Measurements from ENCODE around the gene PTPN11. TPM values are rescaled to one million over a fixed set of nuclear protein-coding genes. Genes with fewer than 3 reads are reported as not detected.

Gene PTPN11
- total and polyA plus RNA-seq, 2 of the 13 experiments (the other 11 are each of a cell fraction or from before 2014, with no cell fraction given), result 30.0 to 63.5 TPM

DNA sequence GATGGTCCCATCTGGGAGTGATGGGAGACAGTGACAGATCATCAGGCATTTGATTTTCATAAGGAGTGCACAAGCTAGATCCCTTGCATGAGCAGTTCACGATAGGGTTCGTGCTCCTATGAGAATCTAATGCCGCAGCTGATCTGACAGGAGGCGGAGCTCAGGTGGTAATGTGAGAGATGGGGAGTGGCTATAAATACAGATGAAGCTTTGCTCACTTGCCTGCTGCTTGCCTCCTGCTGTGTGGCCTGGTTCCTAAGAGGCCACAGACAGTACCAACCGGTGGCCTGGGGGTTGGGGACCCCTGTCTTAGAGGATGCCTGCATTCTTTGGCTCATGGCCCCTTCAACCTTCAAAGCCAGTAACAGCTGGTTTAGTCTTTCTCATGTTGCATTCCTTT lies 130.3 kb downstream of the PTPN11 start:
- H3K9me3 ChIP-seq (ENCODE audit: low read length), result no peaks in the 10 kb centered on the region
- intact Hi-C loops (cut with micrococcal nuclease; ENCODE audit: unreplicated experiment) (loop anchor here (1.0 kb wide), 1 partner anchor 12 kb away; no protein-coding TSS in a partner anchor), in situ Hi-C loops (cut with HindIII; ENCODE audit: extremely low pct_ligation_motif_present, low pct_unique_long_range_greater_than_20kb) (no loop called here)
- peaks cover 0 to 2% of the 10 kb centered on the region in 2 experiments; a peak in 2 of 5 replicates for H3K27me3 ChIP-seq (ENCODE audit: control insufficient read depth in 1 of 2, insufficient read depth in 2 of 2, low read length in 2 of 2)
- no TSS peak for BruUV-seq (replicated peaks)
- WGBS (ENCODE audit: low lambda C conversion rate), result 8% methylated on average over 5 of the region's 5 CpGs
- CTCF ChIA-PET (ENCODE audit: low intra/inter-chr PET ratio, low total read pairs), result no interaction called here
- no peak overlapping the region for H3K9ac ChIP-seq (ENCODE audit: insufficient read depth, low read depth, low read length)
- H3K4me2 ChIP-seq (ENCODE audit: low read depth, low read length), result no peak overlapping the region
- no peak for FAIRE-seq
- DNase-seq (ENCODE audit: low spot score), result no peak
- H4K20me1 ChIP-seq (ENCODE audit: insufficient read depth, low read length), result no peaks in the 10 kb centered on the region
- no peaks in the 10 kb centered on the region for H3K79me2 ChIP-seq (ENCODE audit: insufficient read depth, low read length)
- no peak overlapping the region for H3K27ac ChIP-seq (ENCODE audit: extremely low read length, insufficient read depth, low read length)
- TF ChIP-seq ZNF441 (CRISPR knock-in tag; IDR thresholded peaks at IDR 0.05; ENCODE audit: borderline replicate concordance) (no peak), IKZF1 (IDR thresholded peaks at IDR 0.05) (no peak), TP53 (CRISPR knock-in tag; conservative IDR thresholded peaks at IDR 0.05) (no peak)
- TF ChIP-seq, protein P1, sequence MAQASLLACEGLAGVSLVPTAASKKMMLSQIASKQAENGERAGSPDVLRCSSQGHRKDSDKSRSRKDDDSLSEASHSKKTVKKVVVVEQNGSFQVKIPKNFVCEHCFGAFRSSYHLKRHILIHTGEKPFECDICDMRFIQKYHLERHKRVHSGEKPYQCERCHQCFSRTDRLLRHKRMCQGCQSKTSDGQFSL (CRISPR knock-in tag; IDR thresholded peaks at IDR 0.05), result no peak
- POLR2A ChIA-PET, result no interaction called here
- no peaks in the 10 kb centered on the region for H3K4me1 ChIP-seq (ENCODE audit: insufficient read depth, low read length)
- H3K36me3 ChIP-seq (replicated peaks in 1 of 2; ENCODE audit: control insufficient read depth in 1 of 2, insufficient read depth in 2 of 2, low read length in 2 of 2), result no peaks in the 10 kb centered on the region
- H2AFZ ChIP-seq (ENCODE audit: low read length), result no peak overlapping the region
- ATAC-seq, result no peak
- H3K4me3 ChIP-seq (replicated peaks in 1 of 3; ENCODE audit: insufficient read depth in 1 of 3, low read depth in 2 of 3, low read length in 3 of 3), result no peak overlapping the region

DNA sequence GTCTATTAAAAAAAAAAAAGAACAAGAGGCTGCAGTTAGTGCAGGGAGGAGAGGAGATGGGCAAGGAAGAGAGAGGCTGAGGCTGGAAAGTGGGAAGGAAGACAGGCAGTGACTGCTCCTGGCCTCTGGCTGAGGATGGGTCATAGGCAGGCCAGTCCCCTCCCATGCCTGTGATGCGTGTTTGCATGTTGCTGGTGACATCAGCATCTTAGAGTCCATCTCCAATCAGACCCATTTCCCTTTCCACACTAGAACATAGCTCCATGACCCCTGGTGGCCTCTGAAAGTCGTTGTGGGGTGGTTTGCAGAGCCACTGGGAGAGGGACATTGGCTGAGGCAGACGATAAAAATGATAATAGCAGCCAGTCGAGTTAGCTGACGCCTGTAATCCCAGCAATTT lies 132.9 kb downstream of the PTPN11 start:
- peaks cover 0 to 1% of the 10 kb centered on the region in 2 experiments; a peak in 2 of 5 replicates for H3K27me3 ChIP-seq (ENCODE audit: control insufficient read depth in 1 of 2, insufficient read depth in 2 of 2, low read length in 2 of 2)
- CTCF ChIA-PET (ENCODE audit: low intra/inter-chr PET ratio, low total read pairs), result no interaction called here
- no peak for ATAC-seq

More for the DNA sequence above, 132.9 kb downstream of the PTPN11 start:
- BruUV-seq (replicated peaks), result no TSS peak
- TF ChIP-seq ZNF256 (CRISPR knock-in tag; conservative IDR thresholded peaks at IDR 0.05) (no peak), ZNF776 (CRISPR knock-in tag; IDR thresholded peaks at IDR 0.05) (no peak), ZNF329 (CRISPR knock-in tag; IDR thresholded peaks at IDR 0.05; ENCODE audit: low read depth) (no peak), ETV6 (CRISPR knock-in tag; conservative IDR thresholded peaks at IDR 0.05) (no peak), ZNF333 (CRISPR knock-in tag; IDR thresholded peaks at IDR 0.05; ENCODE audit: borderline replicate concordance) (no peak)
- TF ChIP-seq, protein P2, sequence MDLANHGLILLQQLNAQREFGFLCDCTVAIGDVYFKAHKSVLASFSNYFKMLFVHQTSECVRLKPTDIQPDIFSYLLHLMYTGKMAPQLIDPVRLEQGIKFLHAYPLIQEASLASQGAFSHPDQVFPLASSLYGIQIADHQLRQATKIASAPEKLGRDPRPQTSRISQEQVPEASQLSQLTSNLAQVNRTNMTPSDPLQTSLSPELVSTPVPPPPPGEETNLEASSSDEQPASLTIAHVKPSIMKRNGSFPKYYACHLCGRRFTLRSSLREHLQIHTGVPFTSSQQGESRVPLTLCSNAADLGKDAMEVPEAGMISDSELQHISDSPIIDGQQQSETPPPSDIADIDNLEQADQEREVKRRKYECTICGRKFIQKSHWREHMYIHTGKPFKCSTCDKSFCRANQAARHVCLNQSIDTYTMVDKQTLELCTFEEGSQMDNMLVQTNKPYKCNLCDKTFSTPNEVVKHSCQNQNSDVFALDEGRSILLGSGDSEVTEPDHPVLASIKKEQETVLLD (CRISPR knock-in tag; IDR thresholded peaks at IDR 0.05; ENCODE audit: low read depth), result no peak
- TF ChIP-seq, protein P3, sequence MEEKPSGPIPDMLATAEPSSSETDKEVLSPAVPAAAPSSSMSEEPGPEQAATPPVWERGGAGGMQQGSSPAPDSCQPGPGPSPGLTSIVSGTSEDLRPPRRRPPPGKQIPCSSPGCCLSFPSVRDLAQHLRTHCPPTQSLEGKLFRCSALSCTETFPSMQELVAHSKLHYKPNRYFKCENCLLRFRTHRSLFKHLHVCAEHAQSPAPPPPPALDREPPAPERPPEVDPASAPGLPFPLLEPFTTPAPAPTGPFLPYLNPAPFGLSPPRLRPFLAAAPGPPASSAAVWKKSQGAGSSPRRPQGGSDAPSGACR (CRISPR knock-in tag; IDR thresholded peaks at IDR 0.05), result no peak
- TF ChIP-seq, protein P4, sequence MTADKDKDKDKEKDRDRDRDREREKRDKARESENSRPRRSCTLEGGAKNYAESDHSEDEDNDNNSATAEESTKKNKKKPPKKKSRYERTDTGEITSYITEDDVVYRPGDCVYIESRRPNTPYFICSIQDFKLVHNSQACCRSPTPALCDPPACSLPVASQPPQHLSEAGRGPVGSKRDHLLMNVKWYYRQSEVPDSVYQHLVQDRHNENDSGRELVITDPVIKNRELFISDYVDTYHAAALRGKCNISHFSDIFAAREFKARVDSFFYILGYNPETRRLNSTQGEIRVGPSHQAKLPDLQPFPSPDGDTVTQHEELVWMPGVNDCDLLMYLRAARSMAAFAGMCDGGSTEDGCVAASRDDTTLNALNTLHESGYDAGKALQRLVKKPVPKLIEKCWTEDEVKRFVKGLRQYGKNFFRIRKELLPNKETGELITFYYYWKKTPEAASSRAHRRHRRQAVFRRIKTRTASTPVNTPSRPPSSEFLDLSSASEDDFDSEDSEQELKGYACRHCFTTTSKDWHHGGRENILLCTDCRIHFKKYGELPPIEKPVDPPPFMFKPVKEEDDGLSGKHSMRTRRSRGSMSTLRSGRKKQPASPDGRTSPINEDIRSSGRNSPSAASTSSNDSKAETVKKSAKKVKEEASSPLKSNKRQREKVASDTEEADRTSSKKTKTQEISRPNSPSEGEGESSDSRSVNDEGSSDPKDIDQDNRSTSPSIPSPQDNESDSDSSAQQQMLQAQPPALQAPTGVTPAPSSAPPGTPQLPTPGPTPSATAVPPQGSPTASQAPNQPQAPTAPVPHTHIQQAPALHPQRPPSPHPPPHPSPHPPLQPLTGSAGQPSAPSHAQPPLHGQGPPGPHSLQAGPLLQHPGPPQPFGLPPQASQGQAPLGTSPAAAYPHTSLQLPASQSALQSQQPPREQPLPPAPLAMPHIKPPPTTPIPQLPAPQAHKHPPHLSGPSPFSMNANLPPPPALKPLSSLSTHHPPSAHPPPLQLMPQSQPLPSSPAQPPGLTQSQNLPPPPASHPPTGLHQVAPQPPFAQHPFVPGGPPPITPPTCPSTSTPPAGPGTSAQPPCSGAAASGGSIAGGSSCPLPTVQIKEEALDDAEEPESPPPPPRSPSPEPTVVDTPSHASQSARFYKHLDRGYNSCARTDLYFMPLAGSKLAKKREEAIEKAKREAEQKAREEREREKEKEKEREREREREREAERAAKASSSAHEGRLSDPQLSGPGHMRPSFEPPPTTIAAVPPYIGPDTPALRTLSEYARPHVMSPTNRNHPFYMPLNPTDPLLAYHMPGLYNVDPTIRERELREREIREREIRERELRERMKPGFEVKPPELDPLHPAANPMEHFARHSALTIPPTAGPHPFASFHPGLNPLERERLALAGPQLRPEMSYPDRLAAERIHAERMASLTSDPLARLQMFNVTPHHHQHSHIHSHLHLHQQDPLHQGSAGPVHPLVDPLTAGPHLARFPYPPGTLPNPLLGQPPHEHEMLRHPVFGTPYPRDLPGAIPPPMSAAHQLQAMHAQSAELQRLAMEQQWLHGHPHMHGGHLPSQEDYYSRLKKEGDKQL (CRISPR knock-in tag; IDR thresholded peaks at IDR 0.05; ENCODE audit: low read depth), result no peak
- no peak for FAIRE-seq
- in situ Hi-C loops (cut with HindIII; ENCODE audit: extremely low pct_ligation_motif_present, low pct_unique_long_range_greater_than_20kb) (no loop called here), intact Hi-C loops (cut with micrococcal nuclease; ENCODE audit: unreplicated experiment) (no loop called here)
- POLR2A ChIA-PET, result no interaction called here
- no peak overlapping the region for H3K27ac ChIP-seq (ENCODE audit: extremely low read length, insufficient read depth, low read length)
- no peaks in the 10 kb centered on the region for H3K36me3 ChIP-seq (replicated peaks in 1 of 2; ENCODE audit: control insufficient read depth in 1 of 2, insufficient read depth in 2 of 2, low read length in 2 of 2)
- no peak overlapping the region for H3K4me3 ChIP-seq (replicated peaks in 1 of 3; ENCODE audit: insufficient read depth in 1 of 3, low read depth in 2 of 3, low read length in 3 of 3)
- no peak for DNase-seq (ENCODE audit: low spot score)
- no peaks in the 10 kb centered on the region for H3K79me2 ChIP-seq (ENCODE audit: insufficient read depth, low read length)
- H3K9me3 ChIP-seq (ENCODE audit: low read length), result no peaks in the 10 kb centered on the region
- no peak overlapping the region for H2AFZ ChIP-seq (ENCODE audit: low read length)
- H3K4me1 ChIP-seq (ENCODE audit: insufficient read depth, low read length), result no peaks in the 10 kb centered on the region
- WGBS (ENCODE audit: low lambda C conversion rate), result 10% methylated on average over 5 of the region's 5 CpGs
- H3K4me2 ChIP-seq (ENCODE audit: low read depth, low read length), result no peak overlapping the region
- H4K20me1 ChIP-seq (ENCODE audit: insufficient read depth, low read length), result no peaks in the 10 kb centered on the region
- H3K9ac ChIP-seq (ENCODE audit: insufficient read depth, low read depth, low read length), result no peak overlapping the region
